HG03039 (cell line): Measurements from ENCODE around the gene AMFR.

Source experiments
- ATAC-seq: cut with Tn5 transposase; IDR thresholded peaks from one replicate; pipeline ENCODE4 v1.9.1; 2021; ENCODE audit warnings: mild to moderate bottlenecking, moderate library complexity; ENCODE audit not compliant: unreplicated experiment

Gene AMFR

DNA sequence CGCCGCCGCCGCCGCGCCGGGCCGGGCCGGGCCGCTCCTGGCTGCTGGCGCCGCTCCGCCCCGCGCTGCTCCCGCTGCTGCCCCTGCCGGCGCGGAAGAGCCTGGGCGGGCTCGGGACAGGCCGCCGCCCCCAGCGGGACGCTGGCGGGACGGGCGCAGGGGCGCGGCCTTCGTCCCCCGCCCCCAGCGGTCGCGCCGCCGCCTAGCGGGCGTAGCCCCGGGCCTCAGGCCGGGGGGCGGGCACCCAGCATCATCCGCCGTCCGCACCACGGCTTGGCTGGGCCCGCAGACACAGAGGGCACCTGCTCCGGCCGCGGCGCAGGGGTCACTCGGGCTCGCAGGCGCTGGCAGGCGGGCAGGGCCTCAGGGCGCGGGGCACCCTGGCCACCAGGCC is at the start of gene AMFR:
Gene AMFR (minus strand): TSS at position 107 of the 394 bp plus-strand sequence. CDS start 218 bp downstream, outside the sequence.
- peak; percentile 82 for ATAC-seq

DNA sequence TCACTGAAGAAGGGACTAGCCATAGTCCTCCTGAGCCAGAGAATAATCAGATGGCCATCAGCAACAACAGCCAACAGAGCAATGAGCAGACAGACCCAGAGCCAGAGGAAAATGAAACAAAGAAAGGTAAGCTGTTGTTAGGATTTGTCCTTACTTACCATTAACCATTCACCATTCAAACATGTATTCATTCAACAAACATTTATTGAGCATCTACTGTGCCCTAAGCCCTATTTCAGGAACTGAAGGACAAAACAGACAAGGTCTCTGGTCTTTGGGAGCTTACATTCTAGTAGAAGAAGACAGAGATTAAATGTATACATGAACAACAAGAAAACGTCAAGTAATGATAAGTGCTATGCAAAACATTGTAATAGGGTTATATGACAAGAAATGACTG is 45.3 kb upstream of the AMFR start:
- ATAC-seq: no peak

DNA sequence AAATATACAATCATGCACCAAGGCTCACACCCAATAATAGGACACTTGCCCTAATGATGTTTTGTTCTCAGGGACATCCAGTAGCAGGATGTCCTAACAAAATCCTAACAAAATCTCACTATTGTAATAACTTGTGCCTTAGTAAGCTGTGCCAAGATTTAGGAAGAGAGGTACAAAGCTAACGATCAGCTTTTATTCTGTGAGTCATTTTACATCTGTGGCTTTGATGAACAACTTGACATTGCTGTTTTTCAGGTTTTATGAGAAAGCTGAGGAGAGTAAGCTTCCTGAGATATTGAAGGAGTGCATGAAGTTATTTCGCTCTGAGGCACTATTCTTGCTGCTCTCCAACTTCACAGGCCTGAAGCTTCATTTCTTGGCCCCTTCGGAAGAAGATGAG is 44.9 kb upstream of the AMFR start:
- ATAC-seq: no peak

DNA sequence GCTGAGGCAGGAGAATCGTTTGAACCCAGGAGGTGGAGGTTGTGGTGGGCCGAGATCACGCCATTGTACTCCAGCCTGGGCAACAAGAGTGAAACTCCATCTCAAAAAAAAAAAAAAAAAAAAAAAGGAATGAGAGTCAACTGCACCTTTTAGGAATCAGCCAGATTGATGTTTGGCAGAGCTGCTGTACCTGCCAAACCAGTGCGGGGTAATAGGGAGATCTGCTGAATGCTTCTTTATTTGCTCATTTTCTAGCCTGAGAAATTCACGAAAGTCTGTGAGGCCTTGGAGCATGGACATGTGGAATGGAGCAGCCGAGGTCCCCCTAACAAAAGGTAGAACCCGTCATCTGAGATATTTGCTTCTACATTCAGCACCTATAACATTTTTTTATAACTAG is 44.4 kb upstream of the AMFR start:
- no peak for ATAC-seq

DNA sequence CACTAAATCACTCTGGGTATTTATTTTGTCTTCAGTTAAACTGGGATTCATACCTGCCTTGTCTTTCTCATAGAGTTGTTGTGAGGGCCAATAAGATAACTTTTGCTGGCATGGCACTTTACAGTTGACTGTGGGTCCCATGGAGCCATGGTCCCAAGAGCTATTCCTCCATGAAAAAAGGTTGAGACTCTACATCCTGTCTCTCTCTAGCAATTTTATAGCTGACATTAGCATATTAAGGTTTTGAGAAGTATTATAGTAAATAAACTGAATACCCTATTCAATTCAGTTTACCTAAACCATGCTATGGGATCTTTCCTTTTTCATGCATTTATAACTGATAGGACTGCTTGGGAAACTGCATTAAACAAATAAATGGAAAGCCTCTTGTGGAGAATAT is 43.5 kb upstream of the AMFR start:
- ATAC-seq: no peak

DNA sequence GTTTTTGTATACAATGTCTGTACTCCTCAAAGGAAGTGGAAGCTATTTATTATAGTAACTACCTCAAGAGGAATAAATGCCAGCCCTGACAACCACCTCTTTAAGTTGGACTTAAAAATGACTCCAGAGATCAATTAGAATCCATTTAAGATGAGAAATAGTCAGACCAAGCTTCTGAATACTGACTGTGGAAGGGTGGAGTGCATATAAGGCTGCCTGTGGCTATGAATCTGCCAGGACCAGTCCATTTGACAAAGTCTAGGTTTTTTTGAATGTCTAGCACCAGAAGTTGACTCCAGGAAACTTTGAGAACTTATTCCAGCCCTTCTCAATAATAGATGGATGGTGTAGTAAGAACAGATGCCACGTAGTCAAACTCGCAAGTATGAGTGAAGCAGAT is 41.0 kb upstream of the AMFR start:
- no peak for ATAC-seq

DNA sequence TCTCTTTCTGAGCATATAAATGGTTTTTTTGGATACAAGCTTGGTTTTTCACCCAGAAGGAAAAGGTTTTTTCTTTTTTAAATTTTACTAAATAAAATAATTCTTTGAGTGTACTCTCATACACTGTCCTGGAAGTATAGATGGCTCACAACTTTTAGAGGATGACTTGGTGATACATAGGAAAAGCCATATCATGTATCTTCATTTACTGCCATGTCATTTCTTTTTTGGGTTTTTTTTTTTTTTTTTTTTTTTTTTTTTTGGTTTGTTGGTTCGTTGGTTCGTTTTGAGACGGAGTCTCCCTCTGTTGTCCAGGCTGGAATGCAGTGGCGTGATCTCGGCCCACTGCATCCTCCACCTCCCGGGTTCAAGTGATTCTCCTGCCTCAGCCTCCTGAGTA is 37.8 kb upstream of the AMFR start:
- ATAC-seq: no peak

DNA sequence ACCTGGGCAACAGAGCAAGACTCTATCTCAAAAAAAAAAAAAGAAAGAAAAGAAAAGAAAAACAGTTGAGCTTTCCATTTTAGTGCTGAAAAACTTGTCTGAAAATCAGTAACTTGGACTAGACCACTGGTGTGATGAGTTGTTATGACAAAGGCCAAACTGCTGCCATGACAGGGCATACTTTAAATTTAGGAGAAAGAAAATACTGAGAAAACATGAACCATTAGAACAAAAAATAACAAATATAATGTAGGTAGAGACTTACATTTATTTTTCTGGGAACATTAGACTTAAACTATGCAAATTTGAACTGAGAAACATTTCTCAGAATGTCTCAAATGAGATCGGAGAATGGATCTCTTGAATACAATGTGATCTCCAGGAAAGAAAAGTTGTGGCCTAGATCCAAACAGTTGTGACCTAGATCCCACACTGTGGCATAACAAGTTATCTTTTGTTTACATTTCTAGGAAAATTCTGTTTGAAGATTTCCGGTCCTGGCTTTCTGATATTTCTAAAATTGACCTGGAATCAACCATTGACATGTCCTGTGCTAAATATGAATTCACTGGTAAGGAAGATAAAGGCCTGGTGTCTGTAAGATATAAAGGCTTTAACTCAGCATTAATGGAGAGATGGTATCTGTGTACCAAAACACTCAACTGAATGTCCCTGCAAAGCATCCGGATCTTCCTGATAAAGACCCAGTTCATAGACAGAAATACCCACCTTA is 36.9 kb upstream of the AMFR start:
- ATAC-seq: no peak

DNA sequence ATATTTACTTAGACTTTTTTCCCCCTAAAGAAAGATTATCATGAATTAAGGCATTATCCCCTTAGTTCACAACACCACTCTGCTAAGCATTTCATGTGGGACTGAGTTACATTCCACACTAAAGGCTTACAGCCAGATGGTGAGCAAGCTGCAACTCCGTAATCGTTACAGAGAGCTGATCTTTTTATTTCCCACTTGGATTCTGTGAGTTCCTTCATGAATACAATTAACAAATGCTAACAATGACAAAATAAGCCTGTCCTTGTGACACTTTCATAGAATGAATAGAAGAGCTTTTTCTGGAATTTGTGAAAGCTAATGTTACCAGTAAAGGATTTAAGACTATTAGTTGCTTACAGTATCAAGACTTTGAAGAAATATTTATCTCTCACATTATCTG is 34.8 kb upstream of the AMFR start:
- no peak for ATAC-seq

DNA sequence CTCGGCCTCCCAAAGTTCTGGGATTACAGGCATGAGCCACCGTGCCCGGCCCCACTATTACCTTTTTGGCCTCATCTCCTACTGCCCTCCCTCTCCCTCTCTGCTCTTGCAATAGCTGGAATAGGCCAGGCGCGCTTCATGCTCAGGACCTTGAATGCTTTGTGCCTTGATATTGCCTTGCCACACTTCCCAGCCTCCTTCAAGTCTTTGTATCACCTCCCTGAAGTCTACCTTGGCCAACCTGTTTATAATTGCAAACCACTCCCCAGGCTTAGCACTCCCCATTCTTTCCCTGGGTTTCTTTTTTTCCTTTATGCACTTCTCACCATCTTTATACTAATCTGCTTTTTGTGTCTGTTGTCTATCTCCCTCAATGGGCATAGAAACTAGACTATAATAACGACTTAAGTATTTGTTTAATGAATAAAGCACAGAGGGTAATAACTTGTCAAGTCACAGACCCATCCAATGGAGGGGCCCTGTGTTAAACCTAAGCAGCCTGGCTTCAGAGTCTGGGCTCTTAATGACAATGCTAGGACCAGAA is 32.7 kb upstream of the AMFR start:
- ATAC-seq: no peak

DNA sequence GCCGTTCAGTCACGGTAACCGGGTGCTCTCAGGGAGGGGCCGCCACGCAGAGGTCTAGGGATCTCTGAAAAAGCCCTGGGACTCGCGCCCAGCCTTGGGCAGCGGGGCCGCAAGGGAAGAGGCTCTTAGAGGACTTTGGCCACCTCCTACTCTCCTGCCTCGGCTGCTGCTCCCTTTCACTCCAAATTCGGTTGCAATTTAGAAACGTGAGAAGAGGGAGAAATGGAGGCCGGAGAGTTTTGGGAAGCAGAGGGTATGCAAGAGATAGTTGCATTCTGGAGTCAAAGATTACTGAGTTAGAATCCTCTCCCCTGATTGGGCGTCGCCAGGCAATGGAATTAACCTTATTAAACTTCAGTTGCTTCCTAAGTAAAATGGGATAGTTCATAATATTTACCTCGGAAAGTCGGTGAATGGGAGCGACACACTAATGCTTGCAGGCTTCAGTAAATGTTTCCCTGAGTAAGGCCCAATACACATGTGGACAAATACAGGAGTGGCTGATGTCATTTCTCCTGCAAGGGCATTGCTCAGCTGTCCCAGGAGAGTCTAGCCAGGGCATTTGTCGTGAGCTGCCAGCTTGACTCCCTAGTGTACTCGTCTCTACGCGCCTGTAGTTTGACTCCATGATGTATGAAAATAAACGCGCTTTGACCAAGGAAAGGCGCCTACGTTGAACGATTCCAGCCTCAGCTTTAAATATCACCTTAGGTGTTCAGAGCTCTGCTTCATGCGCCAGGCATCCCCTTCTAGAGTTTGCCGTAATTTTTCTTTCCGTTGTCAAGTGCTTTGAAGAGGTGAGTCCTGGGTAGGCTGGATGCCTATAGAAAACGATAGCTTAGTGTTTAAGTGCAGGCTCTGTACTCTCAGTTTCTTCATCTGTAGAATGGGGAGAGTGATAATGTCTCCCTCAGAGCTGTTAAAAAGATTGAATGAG is 26.7 kb upstream of the AMFR start:
- peak; percentile 19 for ATAC-seq

DNA sequence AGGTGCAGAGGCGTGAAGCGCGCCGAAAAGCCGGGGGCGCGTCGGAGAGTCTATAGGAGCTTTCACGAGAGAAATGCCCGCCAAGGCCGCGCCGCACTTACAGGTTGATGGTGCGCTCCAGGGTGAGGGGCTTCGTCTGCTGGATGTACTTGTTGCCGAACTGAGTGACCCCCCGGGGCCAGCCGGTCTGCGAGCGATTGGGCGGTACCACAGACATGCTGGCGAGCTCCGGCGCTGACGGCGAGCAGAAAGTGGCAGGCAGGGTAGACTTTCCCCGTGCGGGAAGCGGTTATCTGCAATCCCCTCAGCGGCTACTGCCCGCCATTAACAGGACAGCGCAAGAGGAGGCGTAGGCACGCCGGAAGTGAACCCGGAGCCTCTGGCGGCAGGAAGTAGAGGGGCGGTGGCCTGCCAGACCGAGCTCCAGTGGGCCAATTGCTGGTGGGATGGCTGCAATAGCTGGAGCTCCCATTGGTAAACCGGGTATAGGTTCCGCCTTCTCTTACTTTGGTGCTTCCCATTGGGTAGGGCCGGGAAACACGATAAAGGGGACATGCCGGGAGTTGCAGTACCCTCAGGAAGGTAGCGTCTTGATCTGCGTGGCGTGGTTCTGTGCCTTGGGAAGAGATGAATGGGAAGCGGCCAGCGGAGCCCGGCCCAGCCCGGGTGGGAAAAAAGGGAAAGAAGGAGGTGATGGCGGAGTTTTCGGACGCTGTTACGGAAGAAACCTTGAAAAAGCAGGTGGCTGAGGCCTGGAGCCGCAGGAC is 25.8 kb upstream of the AMFR start, which contains the start of the genes NUDT21 and OGFOD1:
Gene NUDT21 (minus strand): TSS at position 347 of the 767 bp plus-strand sequence. CDS start 130 bp downstream, at position 217.
Gene OGFOD1 (plus strand): TSS at position 569 of the 767 bp plus-strand sequence. CDS start 59 bp downstream, at position 628.
- ATAC-seq: peak; percentile 97

DNA sequence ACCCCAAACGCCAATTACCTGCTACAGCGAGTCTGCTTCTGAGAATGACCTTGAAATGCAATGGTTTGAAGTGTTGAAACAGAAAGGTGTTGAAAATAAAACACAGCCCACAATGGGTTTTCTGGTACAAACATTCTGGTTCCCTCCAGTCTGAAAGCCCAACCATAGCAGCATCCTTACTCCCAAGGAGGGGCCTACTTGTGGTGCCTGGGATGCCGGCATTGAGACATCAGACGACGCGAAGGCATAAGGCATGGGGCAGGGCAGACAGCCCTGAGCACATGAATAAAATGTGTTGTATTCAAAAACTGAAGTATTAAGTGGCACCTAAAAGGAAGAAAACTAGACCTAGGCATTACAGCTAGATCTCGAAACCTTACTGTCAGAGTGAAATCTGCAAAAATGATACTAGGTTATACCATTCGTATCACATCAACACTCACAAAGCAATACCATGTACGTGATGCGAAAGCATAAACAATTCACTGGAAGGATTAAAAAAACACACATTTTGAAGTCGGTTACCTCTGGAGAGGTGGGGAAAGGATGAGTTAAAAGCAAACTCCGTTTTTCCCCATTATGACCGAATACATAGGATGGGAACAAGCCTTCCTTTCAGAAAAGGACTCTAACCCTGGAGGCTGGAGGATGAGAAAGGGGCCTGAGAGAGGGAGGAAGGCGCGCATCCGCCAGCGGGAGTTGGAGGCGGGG is 25.1 kb upstream of the AMFR start:
- no peak for ATAC-seq

DNA sequence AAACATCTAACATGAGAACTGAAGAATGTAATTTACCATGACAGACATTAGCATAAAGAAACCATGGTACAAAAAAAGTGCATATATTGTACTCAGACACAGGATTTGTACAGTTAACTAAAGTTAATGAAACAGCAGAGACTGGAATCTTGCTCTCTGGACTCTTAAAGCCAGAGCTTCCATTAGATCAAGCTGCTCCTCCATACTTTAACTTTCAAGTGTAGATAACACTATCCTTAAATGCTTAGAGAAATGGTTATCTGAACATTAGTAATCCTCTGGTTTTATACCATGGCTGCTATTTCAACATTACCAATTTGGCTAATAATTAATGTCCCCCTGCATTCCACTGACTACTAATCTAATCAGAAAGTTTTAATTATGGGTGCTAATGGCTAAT is 22.7 kb upstream of the AMFR start:
- no peak for ATAC-seq

DNA sequence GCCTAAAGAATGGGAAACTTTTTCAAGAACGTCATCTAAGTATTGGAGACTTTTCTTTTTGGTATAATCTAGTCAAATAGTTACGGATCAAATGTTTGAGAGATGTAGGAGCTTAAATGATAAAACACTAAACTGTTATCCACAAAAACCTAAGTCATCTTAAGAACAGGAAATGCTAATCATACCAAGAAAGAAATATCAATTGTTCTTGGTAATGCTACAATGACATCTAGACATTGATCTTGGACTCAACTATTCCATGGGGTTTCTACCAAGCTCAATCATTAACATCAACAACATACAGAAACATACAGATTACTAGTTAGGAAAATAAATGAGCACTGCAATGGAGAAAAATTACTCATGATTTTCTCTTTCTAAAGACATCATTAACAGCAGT is 21.9 kb upstream of the AMFR start:
- no peak for ATAC-seq

DNA sequence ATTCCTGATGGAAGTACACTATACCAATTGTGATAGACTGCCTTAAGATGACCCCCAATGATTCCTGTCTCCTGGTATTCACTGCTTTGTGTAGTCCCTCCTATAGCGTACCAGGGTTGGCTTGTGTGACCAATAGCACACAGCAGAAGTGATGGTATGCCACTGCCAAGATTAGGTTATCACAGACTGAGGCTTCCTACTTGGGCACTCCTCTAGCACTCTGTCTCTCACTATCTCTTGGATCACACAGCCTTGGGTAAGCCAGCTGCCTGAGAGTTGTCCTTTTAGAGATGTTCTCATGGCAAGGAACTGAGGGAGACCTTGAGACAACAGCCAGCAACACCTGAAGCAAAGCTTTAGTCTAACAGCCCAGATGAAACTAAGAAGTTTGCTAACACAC is 12.7 kb upstream of the AMFR start:
- no peak for ATAC-seq

DNA sequence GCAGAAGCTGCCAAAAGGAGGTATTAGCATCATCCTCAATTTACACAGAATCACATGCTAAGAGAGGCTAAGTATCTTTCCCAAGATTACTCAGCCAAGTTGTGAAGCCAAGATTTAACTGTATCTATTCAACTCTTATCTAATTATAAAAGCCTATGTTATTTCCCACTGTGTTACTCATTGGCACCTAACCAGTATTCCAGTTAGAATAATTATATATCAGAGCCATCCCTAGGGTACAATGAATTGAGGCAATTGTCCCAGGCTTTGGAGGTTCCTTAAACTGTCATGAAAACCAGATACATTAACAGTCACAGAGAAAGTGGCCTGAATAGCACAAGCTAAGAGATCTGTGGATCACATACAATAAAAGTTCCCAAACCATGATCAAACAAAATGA is 10.9 kb upstream of the AMFR start:
- ATAC-seq: no peak

DNA sequence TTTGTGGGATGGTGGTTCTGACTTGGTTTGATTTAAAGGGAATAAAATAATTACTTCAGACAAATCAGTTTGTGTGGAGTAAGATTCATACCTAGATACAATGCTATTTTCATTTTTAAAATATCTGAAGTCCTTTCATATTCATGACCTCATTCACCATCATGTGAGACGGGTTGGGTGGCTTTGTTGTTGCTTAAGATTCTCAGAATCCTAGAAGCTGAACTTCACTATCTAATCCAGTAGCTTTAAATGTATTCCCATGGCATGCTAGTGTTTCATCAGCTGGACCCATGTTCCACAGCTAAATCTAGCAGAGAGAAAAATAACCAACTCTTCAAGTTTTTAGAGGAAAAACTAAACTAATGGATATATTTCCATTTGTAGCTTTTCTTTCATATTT is 2.7 kb upstream of the AMFR start:
- no peak for ATAC-seq

DNA sequence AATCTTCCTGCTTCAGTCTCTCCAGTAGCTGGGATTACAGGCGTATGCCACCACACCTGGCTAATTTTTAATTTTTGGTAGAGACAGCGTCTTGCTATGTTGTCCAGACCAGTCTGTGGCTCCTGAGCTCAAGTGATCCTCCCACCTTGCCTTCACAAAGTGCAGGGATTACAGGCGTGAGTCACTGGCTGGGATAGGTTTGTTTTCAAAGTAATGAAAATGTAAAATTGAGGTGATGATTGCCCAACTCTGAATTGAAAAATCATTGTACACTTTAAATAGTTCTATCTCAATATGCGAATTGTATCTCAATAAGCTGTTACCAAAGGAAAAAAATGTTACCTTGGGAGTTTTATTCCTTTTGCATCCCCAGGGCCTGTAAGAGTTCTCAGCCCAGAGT is 1.2 kb upstream of the AMFR start:
- no peak for ATAC-seq

DNA sequence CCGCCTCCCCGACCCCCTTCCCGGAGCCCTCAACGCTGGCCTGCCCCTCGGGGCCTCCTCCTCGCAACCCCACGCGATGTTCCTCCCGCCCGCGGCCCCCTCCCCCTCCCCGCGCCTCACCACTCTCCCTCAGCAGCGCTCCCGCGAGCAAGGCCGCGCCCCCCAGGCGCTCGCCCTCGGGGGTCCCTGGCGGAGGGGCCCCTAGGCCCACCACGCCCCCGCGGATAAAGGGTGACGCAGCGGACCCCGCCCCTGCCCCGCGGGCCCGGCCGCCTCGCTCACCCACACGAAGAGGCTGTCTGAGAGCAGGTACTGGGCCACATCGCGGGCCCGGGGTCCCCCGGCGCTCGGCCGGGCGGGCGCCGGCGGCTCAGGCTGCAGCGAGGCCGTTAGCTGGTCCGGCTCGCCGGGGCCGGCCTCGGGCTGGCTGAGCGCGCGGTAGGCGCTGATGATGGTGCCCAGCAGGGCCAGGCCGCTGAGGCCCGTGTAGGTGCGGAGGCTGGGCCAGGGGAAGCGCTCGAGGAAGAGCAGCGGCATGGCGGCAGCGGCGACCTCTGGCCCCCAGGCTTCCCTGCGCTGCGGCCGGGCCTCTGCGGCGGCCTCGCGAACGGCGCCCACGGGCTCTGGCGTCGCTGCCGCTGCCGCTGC is 430 bp downstream of the AMFR start:
- peak; percentile 24 for ATAC-seq
